H9 (cell line): Measurements from ENCODE around the gene METTL14. TPM values are rescaled to one million over a fixed set of nuclear protein-coding genes. Genes with fewer than 3 reads are reported as not detected.
"Not testable (repeated sequence)": the region's sequence is repeated elsewhere in the genome, so short reads cannot be mapped to it uniquely, and the experiment has no call there.

ENCODE experiments used
- DNase-seq: peaks from one replicate; pipeline ENCODE4 v3.0.0-alpha.2; 2017
- H2AFZ ChIP-seq: one replicate; pipeline ENCODE4 v1.6.1; 2013; ENCODE audit warnings: mild to moderate bottlenecking, low read length, control low read depth, moderate library complexity
- H2AK5ac ChIP-seq: 2 replicates; pipeline ENCODE4 v1.6.1; 2013; ENCODE audit warnings: low read length, control low read depth, mixed read lengths; ENCODE audit not compliant: insufficient read length
- H2BK120ac ChIP-seq: one replicate; pipeline ENCODE4 v1.6.1; 2013; ENCODE audit warnings: low read depth, mild to moderate bottlenecking, low read length, control low read depth, inconsistent platforms; ENCODE audit not compliant: poor library complexity, severe bottlenecking
- H2BK12ac ChIP-seq: 2 replicates; pipeline ENCODE4 v1.6.1; 2013; ENCODE audit warnings: low read length, control low read depth, mixed read lengths, low read depth; ENCODE audit not compliant: insufficient read length
- H2BK15ac ChIP-seq: 2 replicates; pipeline ENCODE4 v1.6.1; 2013; ENCODE audit warnings: low read depth, low read length, control low read depth
- H2BK20ac ChIP-seq: one replicate; pipeline ENCODE4 v1.6.1; 2013; ENCODE audit warnings: low read depth, mild to moderate bottlenecking, low read length, control low read depth, inconsistent platforms; ENCODE audit not compliant: poor library complexity, severe bottlenecking
- H2BK5ac ChIP-seq: 2 replicates; pipeline ENCODE4 v1.6.1; 2013; ENCODE audit warnings: low read length, control low read depth, mixed read lengths; ENCODE audit not compliant: insufficient read length
- H3K14ac ChIP-seq: 2 replicates; pipeline ENCODE4 v1.6.1; 2013; ENCODE audit warnings: low read length, control low read depth; ENCODE audit not compliant: insufficient read depth
- H3K18ac ChIP-seq: 2 replicates; pipeline ENCODE4 v1.6.1; 2013; ENCODE audit warnings: low read depth, mild to moderate bottlenecking, mixed read lengths, low read length, control low read depth; ENCODE audit not compliant: insufficient read length
- H3K23ac ChIP-seq: 2 replicates; pipeline ENCODE4 v1.6.1; 2013; ENCODE audit warnings: low read length, control low read depth, mixed read lengths, low read depth; ENCODE audit not compliant: insufficient read length
- H3K23me2 ChIP-seq: 2 replicates; pipeline ENCODE4 v1.6.1; 2013; ENCODE audit warnings: low read depth, mild to moderate bottlenecking, mixed read lengths, low read length, control low read depth; ENCODE audit not compliant: insufficient read length, poor library complexity, severe bottlenecking
- H3K27ac ChIP-seq: 2 replicates; pipeline ENCODE4 v1.5.1; 2013; ENCODE audit warnings: low read length, control low read depth, mixed read lengths, low read depth; ENCODE audit not compliant: insufficient read length
- H3K27me3 ChIP-seq: 2 replicates; pipeline ENCODE4 v1.6.1; 2013; ENCODE audit warnings: low read length, control low read depth, inconsistent platforms; ENCODE audit not compliant: insufficient read depth
- H3K4ac ChIP-seq: 2 replicates; pipeline ENCODE4 v1.6.1; 2013; ENCODE audit warnings: low read depth, mild to moderate bottlenecking, control low read depth, inconsistent platforms, low read length, moderate library complexity
- H3K4me1 ChIP-seq: 2 replicates; pipeline ENCODE4 v1.6.1; 2013; ENCODE audit warnings: low read length, control low read depth, inconsistent platforms; ENCODE audit not compliant: insufficient read depth
- H3K4me2 ChIP-seq: 2 replicates; pipeline ENCODE4 v1.6.1; 2013; ENCODE audit warnings: low read length, control low read depth, mixed read lengths; ENCODE audit not compliant: insufficient read length, insufficient read depth
- H3K56ac ChIP-seq: 2 replicates; pipeline ENCODE4 v1.6.1; 2013; ENCODE audit warnings: low read depth, mild to moderate bottlenecking, mixed read lengths, low read length, control low read depth; ENCODE audit not compliant: insufficient read length
- H3K79me1 ChIP-seq: 2 replicates; pipeline ENCODE4 v1.6.1; 2013; ENCODE audit warnings: low read depth, mild to moderate bottlenecking, moderate library complexity, low read length, control low read depth, inconsistent platforms; ENCODE audit not compliant: insufficient read depth, poor library complexity, severe bottlenecking
- H3K79me2 ChIP-seq: 2 replicates; pipeline ENCODE4 v1.6.1; 2013; ENCODE audit warnings: low read length, control low read depth, inconsistent platforms; ENCODE audit not compliant: insufficient read depth
- H3K9ac ChIP-seq: 2 replicates; pipeline ENCODE4 v1.6.1; 2013; ENCODE audit warnings: low read length, control low read depth, mixed read lengths; ENCODE audit not compliant: insufficient read length; ENCODE audit errors: extremely low read depth
- H3K9me3 ChIP-seq: one replicate; pipeline ENCODE4 v1.6.1; 2013; ENCODE audit warnings: low read depth, low read length, inconsistent platforms; ENCODE audit not compliant: control insufficient read depth
- H3T11ph ChIP-seq: one replicate; pipeline ENCODE4 v1.6.1; 2013; ENCODE audit warnings: mild to moderate bottlenecking, low read length, control low read depth, inconsistent platforms
- H4K20me1 ChIP-seq: one replicate; pipeline ENCODE4 v1.6.1; 2013; ENCODE audit not compliant: control insufficient read depth, insufficient read length, insufficient read depth
- H4K5ac ChIP-seq: 2 replicates; pipeline ENCODE4 v1.6.1; 2013; ENCODE audit warnings: low read depth, mild to moderate bottlenecking, mixed read lengths, low read length, control low read depth; ENCODE audit not compliant: insufficient read length
- H4K8ac ChIP-seq: replicated peaks from 2 replicates; pipeline ENCODE4 v1.6.1; 2013; ENCODE audit warnings: low read length, control low read depth, mixed read lengths, low read depth; ENCODE audit not compliant: insufficient read length
- H4K91ac ChIP-seq: 2 replicates; pipeline ENCODE4 v1.6.1; 2013; ENCODE audit warnings: low read depth, mild to moderate bottlenecking, moderate library complexity, mixed read lengths, low read length, control low read depth; ENCODE audit not compliant: insufficient read length
- H3K27ac Mint-ChIP-seq, 3 experiments: 2 replicates in 2 of 3; 3 replicates in 1 of 3; pipeline ENCODE4 v1.8.0; 2020 to 2021; ENCODE audit warnings: mixed read lengths in 3 of 3, mild to moderate bottlenecking in 1 of 3, moderate library complexity in 1 of 3
- H3K27me3 Mint-ChIP-seq: 2 replicates; pipeline ENCODE4 v1.8.0; 2021; ENCODE audit warnings: low read depth, mild to moderate bottlenecking, moderate library complexity, mixed read lengths
- H3K36me3 Mint-ChIP-seq, 3 experiments: 2 replicates in 2 of 3; 3 replicates in 1 of 3; pipeline ENCODE4 v1.8.0; 2020 to 2021; ENCODE audit warnings: low read depth in 3 of 3, mixed read lengths in 3 of 3; ENCODE audit not compliant: insufficient read depth in 1 of 3
- H3K4me1 Mint-ChIP-seq, 2 experiments: 2 replicates each; pipeline ENCODE4 v1.8.0; 2020; ENCODE audit warnings: mixed read lengths in 2 of 2
- H3K4me3 Mint-ChIP-seq, 2 experiments: 2 replicates in 1 of 2; 3 replicates in 1 of 2; pipeline ENCODE4 v1.8.0; 2020 to 2021; ENCODE audit warnings: mild to moderate bottlenecking in 2 of 2, mixed read lengths in 2 of 2, moderate library complexity in 1 of 2
- H3K9me3 Mint-ChIP-seq, 2 experiments: 2 replicates in 1 of 2; 3 replicates in 1 of 2; pipeline ENCODE4 v1.8.0; 2020; ENCODE audit warnings: mild to moderate bottlenecking in 2 of 2, mixed read lengths in 2 of 2, moderate library complexity in 1 of 2
- WGBS: extraction: QIAGEN DNeasy Blood & Tissue Kit; methylation state at CpG from one replicate; pipeline ENCODE4 v1.1.7; 2013; ENCODE audit warnings: missing lambda C conversion rate, low lambda C conversion rate, mixed read lengths; ENCODE audit not compliant: insufficient read length; ENCODE audit errors: extremely low coverage; 5-methylcytosine and 5-hydroxymethylcytosine counted together
- total RNA-seq: library from RNA; stranded (reverse); gene quantifications from 2 replicates; pipeline ENCODE4 v1.2.1, GENCODE V29; 2021

METTL14 gene
- total RNA-seq, 1 experiment from 2014 or later, result 53.3 TPM

- H4K91ac ChIP-seq, H3K79me2 ChIP-seq, H3K27me3 Mint-ChIP-seq, H3K56ac ChIP-seq, H2BK20ac ChIP-seq, H3K23ac ChIP-seq, H3K27ac ChIP-seq, H3K9me3 ChIP-seq, H2BK12ac ChIP-seq, H2BK120ac ChIP-seq, H3K4me2 ChIP-seq, H2BK15ac ChIP-seq, H3K79me1 ChIP-seq, DNase-seq, H3K4me3 Mint-ChIP-seq, H3K9me3 Mint-ChIP-seq, H3K9ac ChIP-seq, H3K23me2 ChIP-seq, H3K4ac ChIP-seq, H3T11ph ChIP-seq, H3K4me1 Mint-ChIP-seq, H3K27ac Mint-ChIP-seq, H4K5ac ChIP-seq, H3K36me3 Mint-ChIP-seq, H3K18ac ChIP-seq, H4K20me1 ChIP-seq, H2BK5ac ChIP-seq, H2AK5ac ChIP-seq, H3K14ac ChIP-seq, H3K4me1 ChIP-seq, H4K8ac ChIP-seq, H2AFZ ChIP-seq, H3K27me3 ChIP-seq: not testable (repeated sequence)
- WGBS, result no CpG with 5 or more reads among the region's 2 CpGs
Observed at GRCh38 chr4:118670968-118671367, 14.2 kb upstream of the METTL14 start.
